HCT116 (cell line): ENCODE data around the gene IFI27. TPM values are rescaled to one million over a fixed set of nuclear protein-coding genes. Genes with fewer than 3 reads are reported as not detected.

Experiments
- ATAC-seq: fragments of 200-7000 bp; cut with Tn5 transposase; 2 replicates; pipeline ENCODE4 v1.9.1; 2020; ENCODE audit warnings: mild to moderate bottlenecking, moderate library complexity
- BruUV-seq: library from RNA; stranded (reverse); fragments of 400-500 nt; replicated peaks from 2 replicates; lab custom pipeline; 2021; lab: Mats Ljungman, UMichigan
- CTCF ChIA-PET: fragments of 300-600 bp; sonication (Branson Sonifier 250); formaldehyde crosslinking; loops from one replicate; lab custom pipeline; 2021; ENCODE audit warnings: antibody characterized with exemption; lab: Charles Lee
- POLR2A ChIA-PET: fragments of 300-600, 350-600 bp; sonication (Branson Sonifier 250); formaldehyde crosslinking; loops from one replicate; lab custom pipeline; 2021; ENCODE audit warnings: antibody characterized with exemption; lab: Charles Lee
- RAD21 ChIA-PET, 2 experiments: fragments of 300-600 bp; sonication (Branson Sonifier 250); formaldehyde crosslinking; loops; one replicate each; lab custom pipeline; 2023; ENCODE audit warnings: low total read pairs in 2 of 2; ENCODE audit not compliant: uncharacterized antibody in 2 of 2, unreplicated experiment in 2 of 2, low non-redundant PET in 1 of 2; lab: Charles Lee
- DNase-seq: peaks from one replicate; pipeline ENCODE4 v3.0.0-alpha.2; 2010; ENCODE audit warnings: low read depth, low spot score
- H2AFZ ChIP-seq: fragments of 200-600 bp; shearing (Covaris generic), sonication (generic); 2 replicates; pipeline ENCODE4 v1.6.1; 2017; ENCODE audit warnings: low read depth, mixed run types, mixed read lengths, antibody characterized with exemption, low read length; ENCODE audit not compliant: poor library complexity, severe bottlenecking
- H3K27ac ChIP-seq: 2 replicates; pipeline ENCODE4 v1.5.1; 2012; ENCODE audit warnings: low read depth, low read length
- H3K27me3 ChIP-seq: fragments of 200-600 bp; sonication (generic); 2 replicates; pipeline ENCODE4 v1.6.1; 2016; ENCODE audit warnings: mixed run types, low read length, mixed read lengths; ENCODE audit not compliant: insufficient read depth
- H3K36me3 ChIP-seq, 2 experiments: fragments of 200-500 bp in 1 of 2; fragments of 200-600 bp in 1 of 2; sonication (Bioruptor generic) in 1 of 2; sonication (generic) in 1 of 2; 2 replicates each; pipeline versions ENCODE4 v1.5.1 to v1.6.1; 2014 to 2016; ENCODE audit warnings: low read length in 2 of 2, inconsistent platforms in 1 of 2, mixed read lengths in 1 of 2, mixed run types in 1 of 2; ENCODE audit not compliant: insufficient read depth in 2 of 2, control insufficient read depth in 1 of 2
- H3K4me1 ChIP-seq, 2 experiments: fragments of 200-600 bp in 1 of 2; sonication (generic) in 1 of 2; 2 replicates each; pipeline versions ENCODE4 v1.5.1 to v1.6.1; 2012 to 2017; ENCODE audit warnings: low read length in 2 of 2, inconsistent platforms in 1 of 2, mild to moderate bottlenecking in 1 of 2, mixed read lengths in 1 of 2, mixed run types in 1 of 2, moderate library complexity in 1 of 2; ENCODE audit not compliant: insufficient read depth in 2 of 2, control insufficient read depth in 1 of 2
- H3K4me2 ChIP-seq: fragments of 200-600 bp; sonication (generic); 2 replicates; pipeline ENCODE4 v1.6.1; 2017; ENCODE audit warnings: mixed run types, low read length, mixed read lengths
- H3K4me3 ChIP-seq, 2 experiments: fragments of 200-600 bp in 1 of 2; sonication (generic) in 1 of 2; replicated peaks in 1 of 2; 2 replicates each; pipeline ENCODE4 v1.5.1; 2011 to 2016; ENCODE audit warnings: low read length in 2 of 2, control low read depth in 1 of 2, low read depth in 1 of 2, mild to moderate bottlenecking in 1 of 2, mixed read lengths in 1 of 2, mixed run types in 1 of 2
- H3K79me2 ChIP-seq: fragments of 200-600 bp; sonication (generic); 2 replicates; pipeline ENCODE4 v1.6.1; 2017; ENCODE audit warnings: mild to moderate bottlenecking, mixed run types, low read length, moderate library complexity, mixed read lengths; ENCODE audit not compliant: insufficient read depth
- H3K9ac ChIP-seq: fragments of 200-600 bp; sonication (generic); 2 replicates; pipeline ENCODE4 v1.6.1; 2016; ENCODE audit warnings: low read length, mixed read lengths
- H3K9me2 ChIP-seq: fragments of 200-600 bp; sonication (generic), shearing (Covaris generic); 2 replicates; pipeline ENCODE4 v1.6.1; 2017; ENCODE audit warnings: mixed run types, mild to moderate bottlenecking, moderate library complexity; ENCODE audit not compliant: insufficient read depth
- H3K9me3 ChIP-seq, 2 experiments: fragments of 200-500 bp in 1 of 2; fragments of 200-600 bp in 1 of 2; sonication (Bioruptor generic) in 1 of 2; sonication (generic) in 1 of 2; 2 replicates each; pipeline ENCODE4 v1.6.1; 2014 to 2017; ENCODE audit warnings: low read length in 2 of 2, mixed read lengths in 2 of 2, inconsistent platforms in 1 of 2, low read depth in 1 of 2, mild to moderate bottlenecking in 1 of 2, mixed run types in 1 of 2, moderate library complexity in 1 of 2; ENCODE audit not compliant: control insufficient read depth in 1 of 2, insufficient read depth in 1 of 2
- H4K20me1 ChIP-seq: fragments of 200-600 bp; sonication (generic), shearing (Covaris generic); 2 replicates; pipeline ENCODE4 v1.6.1; 2017; ENCODE audit warnings: mixed run types, mild to moderate bottlenecking, moderate library complexity; ENCODE audit not compliant: insufficient read depth
- CBX3 ChIP-seq: IDR thresholded peaks from 2 replicates; pipeline ENCODE4 v1.6.1; 2012; ENCODE audit warnings: low read depth
- ELF1 ChIP-seq: IDR thresholded peaks from 2 replicates; pipeline ENCODE4 v1.6.1; 2012; ENCODE audit warnings: low read depth, borderline replicate concordance
- EZH2phosphoT487 ChIP-seq: fragments of 200-600 bp; IDR thresholded peaks from 2 replicates; pipeline ENCODE4 v1.6.1; 2018; ENCODE audit warnings: antibody characterized with exemption, borderline replicate concordance
- FOSL1 ChIP-seq: IDR thresholded peaks from 2 replicates; pipeline ENCODE4 v1.6.1; 2012; ENCODE audit warnings: low read depth
- MAX ChIP-seq: IDR thresholded peaks from 2 replicates; pipeline ENCODE4 v1.6.1; 2012
- RAD21 ChIP-seq: IDR thresholded peaks from 2 replicates; pipeline ENCODE4 v1.6.1; 2012; ENCODE audit warnings: low read depth, mild to moderate bottlenecking
- SIN3A ChIP-seq: IDR thresholded peaks from 2 replicates; pipeline ENCODE4 v1.6.1; 2012; ENCODE audit warnings: low read depth
- TCF7L2 ChIP-seq: IDR thresholded peaks from 2 replicates; pipeline ENCODE4 v1.7.0; 2011; ENCODE audit warnings: borderline replicate concordance, inconsistent platforms; ENCODE audit not compliant: insufficient read depth, insufficient read length; ENCODE audit errors: extremely low read depth
- YY1 ChIP-seq: IDR thresholded peaks from 2 replicates; pipeline ENCODE4 v1.6.1; 2011; ENCODE audit warnings: low read length, low read depth, moderate library complexity, mild to moderate bottlenecking; ENCODE audit not compliant: insufficient replicate concordance; ENCODE audit errors: extremely low read depth
- ZBTB33 ChIP-seq: IDR thresholded peaks from 2 replicates; pipeline ENCODE4 v1.6.1; 2011; ENCODE audit warnings: mild to moderate bottlenecking, low read length, moderate library complexity; ENCODE audit not compliant: insufficient replicate concordance; ENCODE audit errors: extremely low read depth
- ZFX ChIP-seq: fragments of 450-650 bp; IDR thresholded peaks from 2 replicates; pipeline ENCODE4 v1.6.1; 2017
- intact Hi-C: fragments of 100-400 bp; cut with micrococcal nuclease; formaldehyde crosslinking; loops from 2 replicates; pipeline ENCODE4 v1.10.0; 2022
- total RNA-seq: library from RNA; stranded (reverse); gene quantifications from one replicate; pipeline ENCODE4 v1.2.1, GENCODE V29; 2021; ENCODE audit not compliant: unreplicated experiment

Gene IFI27
- total RNA-seq, 1 experiment from 2014 or later, result 3.8 TPM

GRCh38 chr14:94142247-94142646 is 31.7 kb downstream of the IFI27 start:
- no TSS peak for BruUV-seq
- Histone ChIP-seq H3K27ac (no peak overlapping the region), H3K79me2 (no peaks in the 10 kb centered on the region), H3K4me2 (no peak overlapping the region), H4K20me1 (no peaks in the 10 kb centered on the region), H3K36me3 (no peaks in the 10 kb centered on the region), H2AFZ (peak overlapping the region; percentile 79), H3K9me2 (no peaks in the 10 kb centered on the region), H3K4me3 (no peak overlapping the region), H3K9me3 (no peaks in the 10 kb centered on the region), H3K27me3 (no peaks in the 10 kb centered on the region)
- ATAC-seq (no peak), DNase-seq (no peak)
- ChIA-PET POLR2A (interaction anchor here (0.7 kb wide), 1 partner anchor 10 kb away, joined by 3 read pairs; no protein-coding TSS in a partner anchor), RAD21 (interaction anchor here (0.7 to 1.3 kb wide), 3 partner anchors 10 to 202 kb away, joined by 3 to 5 read pairs (median 3); no protein-coding TSS in a partner anchor), CTCF (interaction anchor here (0.7 to 5.9 kb wide), 5 partner anchors 10 to 206 kb away, joined by 3 to 37 read pairs (median 6); no protein-coding TSS in a partner anchor)
- intact Hi-C loops, result no loop called here
- TF ChIP-seq ZFX (no peak), CBX3 (no peak)
- TF ChIP-seq, all 23 proteins: peak for 0
- Histone ChIP-seq H3K9ac (no peak overlapping the region), H3K4me1 (peaks cover 3 to 10% of the 10 kb centered on the region in 2 experiments; a peak in 3 of 4 replicates)

GRCh38 chr14:94142836-94143235 is 32.3 kb downstream of the IFI27 start:
- DNase-seq (no peak), ATAC-seq (no peak)
- no peaks in the 10 kb centered on the region for H3K9me2 ChIP-seq
- H3K79me2 ChIP-seq, result no peaks in the 10 kb centered on the region
- peak overlapping the region; percentile 79 for H2AFZ ChIP-seq
- H3K9me3 ChIP-seq, result no peaks in the 10 kb centered on the region
- no peak overlapping the region for H3K9ac ChIP-seq
- H3K36me3 ChIP-seq, result no peaks in the 10 kb centered on the region
- H4K20me1 ChIP-seq, result no peaks in the 10 kb centered on the region
- no peaks in the 10 kb centered on the region for H3K27me3 ChIP-seq
- TF ChIP-seq RAD21 (no peak), MAX (no peak), YY1 (no peak), ZBTB33 (no peak), ELF1 (no peak), FOSL1 (no peak), TCF7L2 (no peak), EZH2phosphoT487 (no peak), SIN3A (no peak)
- no peak overlapping the region for H3K27ac ChIP-seq
- POLR2A ChIA-PET, result no interaction called here
- H3K4me2 ChIP-seq, result no peak overlapping the region
- no TSS peak for BruUV-seq
- RAD21 ChIA-PET, result interaction anchor here (1.1 to 1.3 kb wide), 2 partner anchors 11 to 203 kb away, joined by 3 to 5 read pairs; no protein-coding TSS in a partner anchor
- CTCF ChIA-PET, result interaction anchor here (0.7 to 5.9 kb wide), 6 partner anchors 10 to 207 kb away, joined by 3 to 37 read pairs (median 5); no protein-coding TSS in a partner anchor
- intact Hi-C loops, result no loop called here
- H3K4me3 ChIP-seq, result no peak overlapping the region
- peaks cover 3 to 10% of the 10 kb centered on the region in 2 experiments; a peak in 3 of 4 replicates for H3K4me1 ChIP-seq
